ENCODE results near the gene SLC25A12. TPM values are rescaled to one million over a fixed set of nuclear protein-coding genes. Genes with fewer than 3 reads are reported as not detected.

Gene SLC25A12
- polyA plus RNA-seq, 1 of the 3 experiments (the other 2 are of a cell fraction), result 13.0 TPM

GRCh38 chr2:171889808-171890207 is 4.2 kb downstream of the SLC25A12 start:
- Histone ChIP-seq H3K4me3 (ENCODE audit: low read depth in 2 of 2, low read length in 1 of 2) (no peak overlapping the region), H2AFZ (ENCODE audit: low read depth) (no peak overlapping the region), H3K9ac (no peak overlapping the region), H3F3A (replicated peaks; ENCODE audit: insufficient read depth) (peaks cover 6% of the 10 kb centered on the region), H3K79me2 (ENCODE audit: insufficient read depth) (peaks cover 5% of the 10 kb centered on the region; the same call in 1 of the 2 replicates), H3K27ac (ENCODE audit: low read depth in 2 of 2, low read length in 1 of 2) (no peak overlapping the region), H3K4me1 (ENCODE audit: control insufficient read depth in 1 of 2, insufficient read depth in 2 of 2, low read depth in 1 of 2, low read length in 1 of 2) (peaks cover 0 to 3% of the 10 kb centered on the region in 2 experiments; a peak in 3 of 4 replicates), H3K4me2 (no peak overlapping the region), H3K36me3 (replicated peaks in 1 of 2; ENCODE audit: control insufficient read depth in 1 of 2, insufficient read depth in 2 of 2, low read length in 1 of 2) (peaks cover 0 to 10% of the 10 kb centered on the region in 2 experiments), H3K9me2 (no peaks in the 10 kb centered on the region), H4K20me1 (ENCODE audit: insufficient read depth) (no peaks in the 10 kb centered on the region), H3K27me3 (ENCODE audit: insufficient read depth) (no peaks in the 10 kb centered on the region), H3K9me3 (no peaks in the 10 kb centered on the region)
- POLR2A ChIA-PET, result no interaction called here
- no peak for TF ChIP-seq USF1 (IDR thresholded peaks at IDR 0.05; ENCODE audit: borderline replicate concordance, low read depth)
- no peak for TF ChIP-seq EZH2phosphoT487 (IDR thresholded peaks at IDR 0.05; ENCODE audit: borderline replicate concordance, low read depth)
- TF ChIP-seq, protein P1, sequence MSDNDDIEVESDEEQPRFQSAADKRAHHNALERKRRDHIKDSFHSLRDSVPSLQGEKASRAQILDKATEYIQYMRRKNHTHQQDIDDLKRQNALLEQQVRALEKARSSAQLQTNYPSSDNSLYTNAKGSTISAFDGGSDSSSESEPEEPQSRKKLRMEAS (IDR thresholded peaks at IDR 0.05; ENCODE audit: low read depth), result no peak
- no peak for DNase-seq
- WGBS (ENCODE audit: low lambda C conversion rate), result 94% methylated on average over 1 of the region's 1 CpG
- CTCF ChIA-PET, result no interaction called here

- peaks cover 0 to 3% of the 10 kb centered on the region in 2 experiments; a peak in 3 of 4 replicates for H3K4me1 ChIP-seq (ENCODE audit: control insufficient read depth in 1 of 2, insufficient read depth in 2 of 2, low read depth in 1 of 2, low read length in 1 of 2)
- peaks cover 6% of the 10 kb centered on the region for H3F3A ChIP-seq (replicated peaks; ENCODE audit: insufficient read depth)
- POLR2A ChIA-PET, result no interaction called here
- H2AFZ ChIP-seq (ENCODE audit: low read depth), result no peak overlapping the region
- H3K9me3 ChIP-seq, result no peaks in the 10 kb centered on the region
- no peak for DNase-seq
- H4K20me1 ChIP-seq (ENCODE audit: insufficient read depth), result no peaks in the 10 kb centered on the region
- no peak overlapping the region for H3K9ac ChIP-seq
- 92% methylated on average over 2 of the region's 2 CpGs for WGBS (ENCODE audit: low lambda C conversion rate)
- peaks cover 0 to 10% of the 10 kb centered on the region in 2 experiments for H3K36me3 ChIP-seq (replicated peaks in 1 of 2; ENCODE audit: control insufficient read depth in 1 of 2, insufficient read depth in 2 of 2, low read length in 1 of 2)
- CTCF ChIA-PET, result no interaction called here
- no peak for TF ChIP-seq TAF1 (IDR thresholded peaks at IDR 0.05; ENCODE audit: borderline replicate concordance, low read depth, low read length)
- no peak for TF ChIP-seq NRF1 (IDR thresholded peaks at IDR 0.05; ENCODE audit: low read depth, low read length)
- TF ChIP-seq GABPA (IDR thresholded peaks at IDR 0.05; ENCODE audit: low read depth), result no peak
- no peak for TF ChIP-seq ELF1 (IDR thresholded peaks at IDR 0.05)
- H3K4me2 ChIP-seq, result no peak overlapping the region
- no peak overlapping the region for H3K4me3 ChIP-seq (ENCODE audit: low read depth in 2 of 2, low read length in 1 of 2)
- H3K27ac ChIP-seq (ENCODE audit: low read depth in 2 of 2, low read length in 1 of 2), result no peak overlapping the region
- no peaks in the 10 kb centered on the region for H3K27me3 ChIP-seq (ENCODE audit: insufficient read depth)
- no peaks in the 10 kb centered on the region for H3K9me2 ChIP-seq
- H3K79me2 ChIP-seq (ENCODE audit: insufficient read depth), result peaks cover 5% of the 10 kb centered on the region; the same call in 1 of the 2 replicates
Measured at GRCh38 chr2:171889333-171889732, 4.7 kb downstream of the SLC25A12 start.

DNA sequence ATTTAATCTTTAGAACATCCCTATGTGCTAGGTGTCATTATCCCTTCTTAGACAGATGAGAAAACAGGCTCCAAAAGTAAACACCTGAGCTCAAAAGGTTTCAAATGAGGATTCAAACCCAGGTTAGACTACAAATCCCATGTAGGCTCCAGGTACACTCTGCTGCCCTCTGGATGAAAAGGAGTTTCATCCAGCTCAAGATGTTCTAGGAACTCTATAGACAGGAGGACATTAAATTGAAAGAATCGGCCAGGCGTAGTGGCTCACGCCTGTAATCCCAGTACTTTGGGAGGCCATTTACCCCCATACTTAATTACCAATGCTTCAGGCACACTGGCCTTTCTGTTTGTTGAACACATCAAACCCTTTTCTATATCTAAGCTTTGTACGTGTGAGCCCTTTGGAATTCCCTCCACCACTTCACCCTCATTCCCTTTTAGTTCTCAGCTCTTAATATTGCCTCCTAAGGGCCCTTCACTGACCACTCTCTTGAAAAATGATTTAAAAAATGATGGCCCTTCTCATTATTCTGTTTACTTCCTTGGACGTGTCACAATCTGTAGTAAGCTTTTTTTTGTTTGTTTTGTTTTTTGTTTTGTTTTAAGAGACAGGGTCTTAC is 10.7 kb downstream of the SLC25A12 start:
- H3K9me3 ChIP-seq, result no peaks in the 10 kb centered on the region
- H3K9me2 ChIP-seq, result no peaks in the 10 kb centered on the region
- POLR2A ChIA-PET, result no interaction called here
- no peaks in the 10 kb centered on the region for H3K27me3 ChIP-seq (ENCODE audit: insufficient read depth)
- no peak overlapping the region for H3K9ac ChIP-seq
- no peak for DNase-seq
- TF ChIP-seq CHD2 (IDR thresholded peaks at IDR 0.05; ENCODE audit: low read length, partially characterized antibody) (no peak), GATA2 (CRISPR knock-in tag; IDR thresholded peaks at IDR 0.05) (no peak), JUND (IDR thresholded peaks at IDR 0.05) (no peak), FOXM1 (IDR thresholded peaks at IDR 0.05; ENCODE audit: low read depth) (no peak)
- H3K4me2 ChIP-seq, result no peak overlapping the region
- peaks cover 0 to 6% of the 10 kb centered on the region in 2 experiments for H3K36me3 ChIP-seq (replicated peaks in 1 of 2; ENCODE audit: control insufficient read depth in 1 of 2, insufficient read depth in 2 of 2, low read length in 1 of 2)
- CTCF ChIA-PET, result no interaction called here
- H3K27ac ChIP-seq (ENCODE audit: low read depth in 2 of 2, low read length in 1 of 2), result no peak overlapping the region
- H4K20me1 ChIP-seq (ENCODE audit: insufficient read depth), result no peaks in the 10 kb centered on the region
- WGBS (ENCODE audit: low lambda C conversion rate), result 90% methylated on average over 5 of the region's 5 CpGs
- H3K79me2 ChIP-seq (ENCODE audit: insufficient read depth), result no peaks in the 10 kb centered on the region
- H3K4me1 ChIP-seq (ENCODE audit: control insufficient read depth in 1 of 2, insufficient read depth in 2 of 2, low read depth in 1 of 2, low read length in 1 of 2), result no peaks in the 10 kb centered on the region; a peak in 1 of 4 replicates
- H3F3A ChIP-seq (replicated peaks; ENCODE audit: insufficient read depth), result no peaks in the 10 kb centered on the region
- no peak overlapping the region for H3K4me3 ChIP-seq (ENCODE audit: low read depth in 2 of 2, low read length in 1 of 2)
- H2AFZ ChIP-seq (ENCODE audit: low read depth), result no peak overlapping the region
